HT1080 (cell line): ENCODE measurements around the gene PKHD1. TPM values are rescaled to one million over a fixed set of nuclear protein-coding genes. Genes with fewer than 3 reads are reported as not detected.

Experiments used
- small RNA-seq: library from RNA; depleted of rRNA; stranded (forward); fragments of <200 nt; gene quantifications from one replicate; pipeline ENCODE3, GENCODE V24; 2014
- total RNA-seq: library from RNA; depleted of rRNA; stranded (reverse); fragments of >200 nt; shearing (Covaris generic); gene quantifications from 2 replicates; pipeline ENCODE4 v1.2.3, GENCODE V29; 2014; rRNA removed

The PKHD1 gene
- total RNA-seq, 1 experiment from 2014 or later, result not detected

Small RNA genes within 50 kb of the gene (small RNA-seq; reads per million reads assigned to genes)
- gene RN7SL580P, result not detected

Other genes starting within 250 kb of the PKHD1 start
- not detected in 2 replicates for gene IL17A, start 98.8 kb upstream of the PKHD1 start, total RNA-seq
- gene IL17F, start 156.9 kb upstream of the PKHD1 start, total RNA-seq, result not detected in 2 replicates
- 138 and 139 TPM in 2 replicates for gene MCM3, start 197.1 kb upstream of the PKHD1 start, total RNA-seq